Endothelial cell of umbilical vein (primary cell): ENCODE results near the gene SYT2. TPM values are rescaled to one million over a fixed set of nuclear protein-coding genes. Genes with fewer than 3 reads are reported as not detected.

Experiments used
- BruUV-seq: library from RNA; stranded (reverse); fragments of 400-500 nt; replicated peaks from 2 replicates; lab custom pipeline; 2021; lab: Mats Ljungman, UMichigan
- CTCF ChIA-PET: fragments of 300-600, 350-600 bp; sonication (Branson Sonifier 250); formaldehyde crosslinking; loops from one replicate; lab custom pipeline; 2021; ENCODE audit warnings: antibody characterized with exemption, inconsistent platforms; lab: Charles Lee
- POLR2A ChIA-PET: fragments of 300-600, 350-600 bp; sonication (Branson Sonifier 250); formaldehyde crosslinking; loops from one replicate; lab custom pipeline; 2021; ENCODE audit warnings: antibody characterized with exemption, inconsistent platforms; lab: Charles Lee
- DNase-seq: peaks from one replicate; pipeline ENCODE4 v3.0.0-alpha.2; 2011; ENCODE audit warnings: low read depth, low spot score
- FAIRE-seq: peaks from 2 replicates; lab custom pipeline; 2011; peaks lifted over from hg19 to GRCh38; lab: Jason Lieb, UNC
- H2AFZ ChIP-seq: 2 replicates; pipeline ENCODE4 v1.6.0; 2012; ENCODE audit warnings: low read depth, low read length, control low read depth, inconsistent platforms
- H3K27ac ChIP-seq: 2 replicates; pipeline ENCODE4 v1.5.1; 2011; ENCODE audit warnings: low read depth, mild to moderate bottlenecking, control low read depth, low read length, moderate library complexity; ENCODE audit not compliant: insufficient read depth
- H3K27me3 ChIP-seq, 2 experiments: 2 replicates each; pipeline versions ENCODE4 v1.6.0 to v1.6.1; 2011; ENCODE audit warnings: low read length in 2 of 2, mixed read lengths in 1 of 2; ENCODE audit not compliant: control insufficient read depth in 2 of 2, insufficient read depth in 2 of 2
- H3K36me3 ChIP-seq, 2 experiments: 2 replicates in 1 of 2; 3 replicates in 1 of 2; pipeline ENCODE4 v1.5.1; 2011; ENCODE audit warnings: low read length in 2 of 2, mild to moderate bottlenecking in 1 of 2, moderate library complexity in 1 of 2; ENCODE audit not compliant: control insufficient read depth in 2 of 2, insufficient read depth in 2 of 2; ENCODE audit errors: extremely low read depth in 1 of 2
- H3K4me1 ChIP-seq: 3 replicates; pipeline ENCODE4 v1.5.1; 2011; ENCODE audit warnings: mild to moderate bottlenecking, low read length; ENCODE audit not compliant: control insufficient read depth, insufficient read depth; ENCODE audit errors: extremely low read depth
- H3K4me2 ChIP-seq: 2 replicates; pipeline ENCODE4 v1.6.1; 2011; ENCODE audit warnings: low read length, control low read depth, mixed read lengths; ENCODE audit not compliant: insufficient read depth
- H3K4me3 ChIP-seq, 3 experiments: fragments of 200-600 bp in 1 of 3; sonication (generic), shearing (Covaris generic) in 1 of 3; replicated peaks in 1 of 3; 2 replicates each; pipeline ENCODE4 v1.5.1; 2011 to 2016; ENCODE audit warnings: control low read depth in 3 of 3, low read length in 3 of 3, mild to moderate bottlenecking in 2 of 3, inconsistent platforms in 1 of 3, low read depth in 1 of 3, moderate library complexity in 1 of 3; ENCODE audit not compliant: insufficient read depth in 1 of 3
- H3K79me2 ChIP-seq: 2 replicates; pipeline ENCODE4 v1.6.0; 2012; ENCODE audit warnings: low read length, inconsistent platforms; ENCODE audit not compliant: control insufficient read depth, insufficient read depth
- H3K9ac ChIP-seq: replicated peaks from 2 replicates; pipeline ENCODE3; 2011; ENCODE audit warnings: low read length, control low read depth; ENCODE audit not compliant: insufficient read depth; ENCODE audit errors: extremely low read depth
- H3K9me1 ChIP-seq: replicated peaks from 3 replicates; pipeline ENCODE4 v1.6.0; 2011; ENCODE audit warnings: mild to moderate bottlenecking, low read length; ENCODE audit not compliant: control insufficient read depth, insufficient read depth; ENCODE audit errors: extremely low read depth
- H3K9me3 ChIP-seq: replicated peaks from 2 replicates; pipeline ENCODE4 v1.5.1; 2012; ENCODE audit warnings: low read length, inconsistent platforms; ENCODE audit not compliant: control insufficient read depth, insufficient read depth
- H4K20me1 ChIP-seq: replicated peaks from 2 replicates; pipeline ENCODE3; 2011; ENCODE audit warnings: mild to moderate bottlenecking, low read length; ENCODE audit not compliant: control insufficient read depth, insufficient read depth; ENCODE audit errors: extremely low read depth
- EZH2 ChIP-seq: IDR thresholded peaks from 2 replicates; pipeline ENCODE4 v1.6.1; 2012; ENCODE audit warnings: borderline replicate concordance, low read depth, mild to moderate bottlenecking, moderate library complexity, low read length, inconsistent platforms; ENCODE audit not compliant: severe bottlenecking
- FOS ChIP-seq: IDR thresholded peaks from 2 replicates; pipeline ENCODE4 v1.6.1; 2011; ENCODE audit warnings: mild to moderate bottlenecking, low read length, moderate library complexity, borderline replicate concordance; ENCODE audit not compliant: insufficient read depth
- JUN ChIP-seq: IDR thresholded peaks from 2 replicates; pipeline ENCODE4 v1.6.1; 2011; ENCODE audit warnings: borderline replicate concordance, low read depth; ENCODE audit not compliant: insufficient read length, insufficient read depth
- MYC ChIP-seq: IDR thresholded peaks from one replicate; pipeline ENCODE4 v1.6.1; 2011; ENCODE audit warnings: mild to moderate bottlenecking, low read depth, low read length
- POLR2A ChIP-seq: IDR thresholded peaks from 2 replicates; pipeline ENCODE4 v1.6.1; 2012; ENCODE audit warnings: low read depth, mild to moderate bottlenecking, control low read depth, low read length
- POLR2AphosphoS5 ChIP-seq: IDR thresholded peaks from 2 replicates; pipeline ENCODE4 v1.6.1; 2012; ENCODE audit warnings: low read depth, mild to moderate bottlenecking, control low read depth, low read length, moderate library complexity; ENCODE audit not compliant: insufficient read depth
- dilution Hi-C: fragments of 300-500 bp; cut with MboI; formaldehyde crosslinking; loops from one replicate; pipeline ENCODE4 v1.15.0; 2019; ENCODE audit warnings: low sequenced_read_pairs; ENCODE audit not compliant: extremely low pct_ligation_motif_present
- intact Hi-C: fragments of 100-400 bp; cut with micrococcal nuclease; formaldehyde crosslinking; loops from one replicate; pipeline ENCODE4 v1.10.0; 2022
- polyA plus RNA-seq, 4 experiments: library from polyadenylated mRNA; depleted of rRNA in 3 of 4; stranded (reverse) in 3 of 4; unstranded in 1 of 4; fragments of >200 nt; gene quantifications; 2 replicates each; pipeline versions ENCODE4 v1.2.1 to v1.2.3, GENCODE V29; 2011 to 2012; ENCODE audit warnings: missing spikeins in 1 of 4
- total RNA-seq: library from RNA; stranded (reverse); gene quantifications from 2 replicates; pipeline ENCODE4 v1.2.3, GENCODE V29; 2021
- TF ChIP-seq, protein P1 (sequence below), 2 donors: IDR thresholded peaks; 1 replicate in 1 of 2; 2 replicates in 1 of 2; pipeline ENCODE4 v1.5.1; 2011; ENCODE audit warnings: low read length in 2 of 2, mild to moderate bottlenecking in 2 of 2, moderate library complexity in 2 of 2, control low read depth in 1 of 2, inconsistent platforms in 1 of 2, low read depth in 1 of 2; ENCODE audit not compliant: insufficient read depth in 1 of 2; ENCODE audit errors: extremely low read depth in 1 of 2
- TF ChIP-seq, protein P2 (sequence below): IDR thresholded peaks from 2 replicates; pipeline ENCODE4 v1.6.1; 2011; ENCODE audit not compliant: insufficient read depth, insufficient read length

SYT2 gene
- total and polyA plus RNA-seq, 2 donors (not counting 3 experiments of a cell fraction or from before 2014, with no cell fraction given): not detected

DNA sequence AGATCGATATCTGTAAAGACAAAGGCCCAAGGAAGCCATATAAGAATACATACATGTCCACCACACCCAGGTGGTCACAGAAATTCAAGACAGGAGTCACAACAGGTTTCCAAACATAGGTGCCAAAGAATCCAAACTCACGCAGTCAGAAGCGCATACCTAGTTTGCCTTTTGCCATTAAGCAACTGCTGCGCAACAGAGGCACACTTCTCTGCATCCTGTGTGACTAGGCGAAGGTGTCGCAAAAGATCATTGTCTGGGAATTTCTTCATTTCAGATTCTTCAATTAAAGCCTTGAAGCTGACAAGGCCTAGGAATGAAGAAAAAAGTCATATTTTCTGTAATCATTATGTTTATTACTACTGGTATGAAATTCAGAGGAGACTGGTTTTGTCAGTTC lies 32.2 kb upstream of the SYT2 start:
- Histone ChIP-seq H3K9ac (no peak overlapping the region), H3K9me3 (no peaks in the 10 kb centered on the region), H3K27ac (no peak overlapping the region), H3K4me2 (no peak overlapping the region), H3K27me3 (no peaks in the 10 kb centered on the region), H3K4me3 (no peak overlapping the region), H2AFZ (no peak overlapping the region), H4K20me1 (peaks cover 2% of the 10 kb centered on the region), H3K36me3 (peaks cover 14 to 24% of the 10 kb centered on the region in 2 experiments), H3K9me1 (no peaks in the 10 kb centered on the region), H3K79me2 (no peaks in the 10 kb centered on the region), H3K4me1 (no peaks in the 10 kb centered on the region)
- no TSS peak for BruUV-seq
- intact Hi-C loops (no loop called here), dilution Hi-C loops (no loop called here)
- FAIRE-seq: no peak
- ChIA-PET POLR2A (no interaction called here), CTCF (interaction anchor here (1.3 to 1.6 kb wide), 2 partner anchors 8 to 23 kb away, joined by 3 to 4 read pairs; no protein-coding TSS in a partner anchor)
- TF ChIP-seq POLR2AphosphoS5 (no peak), FOS (no peak), MYC (no peak), EZH2 (no peak), POLR2A (no peak), JUN (no peak)
- TF ChIP-seq, protein P1, sequence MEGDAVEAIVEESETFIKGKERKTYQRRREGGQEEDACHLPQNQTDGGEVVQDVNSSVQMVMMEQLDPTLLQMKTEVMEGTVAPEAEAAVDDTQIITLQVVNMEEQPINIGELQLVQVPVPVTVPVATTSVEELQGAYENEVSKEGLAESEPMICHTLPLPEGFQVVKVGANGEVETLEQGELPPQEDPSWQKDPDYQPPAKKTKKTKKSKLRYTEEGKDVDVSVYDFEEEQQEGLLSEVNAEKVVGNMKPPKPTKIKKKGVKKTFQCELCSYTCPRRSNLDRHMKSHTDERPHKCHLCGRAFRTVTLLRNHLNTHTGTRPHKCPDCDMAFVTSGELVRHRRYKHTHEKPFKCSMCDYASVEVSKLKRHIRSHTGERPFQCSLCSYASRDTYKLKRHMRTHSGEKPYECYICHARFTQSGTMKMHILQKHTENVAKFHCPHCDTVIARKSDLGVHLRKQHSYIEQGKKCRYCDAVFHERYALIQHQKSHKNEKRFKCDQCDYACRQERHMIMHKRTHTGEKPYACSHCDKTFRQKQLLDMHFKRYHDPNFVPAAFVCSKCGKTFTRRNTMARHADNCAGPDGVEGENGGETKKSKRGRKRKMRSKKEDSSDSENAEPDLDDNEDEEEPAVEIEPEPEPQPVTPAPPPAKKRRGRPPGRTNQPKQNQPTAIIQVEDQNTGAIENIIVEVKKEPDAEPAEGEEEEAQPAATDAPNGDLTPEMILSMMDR (IDR thresholded peaks at IDR 0.05; ENCODE audit: extremely low read depth in 1 of 2, insufficient read depth in 1 of 2, low read depth in 1 of 2, low read length in 2 of 2): no peak
- TF ChIP-seq, protein P2, sequence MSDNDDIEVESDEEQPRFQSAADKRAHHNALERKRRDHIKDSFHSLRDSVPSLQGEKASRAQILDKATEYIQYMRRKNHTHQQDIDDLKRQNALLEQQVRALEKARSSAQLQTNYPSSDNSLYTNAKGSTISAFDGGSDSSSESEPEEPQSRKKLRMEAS: no peak
- no peak for DNase-seq
